HuH-7 (cell line): Measurements from ENCODE around the gene NUTM2F.
A peak's percentile ranks its signal among the peaks of the same experiment; 100 is the strongest.
"Not testable (repeated sequence)": the region's sequence is repeated elsewhere in the genome, so short reads cannot be mapped to it uniquely, and the experiment has no call there.

Experiments
- DNase-seq: peaks from one replicate; pipeline ENCODE4 v3.0.0; 2011; ENCODE audit warnings: low spot score

Gene NUTM2F

DNA sequence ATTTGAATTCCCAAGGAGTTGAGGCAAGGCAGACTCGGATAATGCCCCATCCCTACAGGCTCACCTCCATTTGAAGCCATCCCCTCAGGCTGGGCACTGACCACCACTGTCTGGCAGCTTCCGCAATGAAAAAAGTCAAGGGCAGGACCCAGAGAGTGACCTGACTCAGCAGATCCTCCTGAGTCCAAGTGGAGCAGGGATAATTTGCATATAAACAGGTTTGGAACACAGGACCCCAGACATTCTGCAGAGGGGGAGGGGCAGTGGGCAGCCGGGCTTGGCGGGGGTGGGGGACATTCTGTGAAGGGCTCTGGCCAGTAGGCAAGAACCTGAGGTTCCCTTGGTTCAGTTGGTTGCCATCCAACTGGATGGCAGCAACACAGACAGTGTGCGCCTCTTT is at the start of gene NUTM2F:
NUTM2F (minus strand) TSS at position 101 of the 400 bp plus-strand sequence; CDS start at position 80, 21 bp downstream.
- not testable (repeated sequence) for DNase-seq

DNA sequence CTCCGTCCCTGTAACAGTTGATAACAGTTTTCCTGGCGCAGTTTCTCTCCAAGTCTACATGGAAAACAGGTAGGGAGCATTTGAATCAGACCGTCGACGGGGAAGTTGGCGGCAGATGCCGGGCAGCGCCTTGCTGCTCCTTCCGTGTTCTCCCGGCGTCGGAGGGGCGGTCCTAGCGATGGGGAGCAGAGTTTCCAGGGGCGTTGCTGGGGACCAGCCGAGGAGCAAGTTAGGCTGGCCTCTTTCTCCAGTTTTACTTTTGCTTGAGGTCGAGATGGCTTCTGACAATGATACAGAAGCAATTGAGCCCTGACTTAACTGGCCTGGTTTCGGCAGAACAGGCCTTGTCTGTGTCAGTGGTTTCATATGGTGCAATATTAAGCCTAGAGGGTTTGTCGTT is 46.8 kb upstream of the NUTM2F start:
- DNase-seq: not testable (repeated sequence)

GRCh38 chr9:94374176-94375056 is 46.0 kb upstream of the NUTM2F start:
- DNase-seq: peak; percentile 67

DNA sequence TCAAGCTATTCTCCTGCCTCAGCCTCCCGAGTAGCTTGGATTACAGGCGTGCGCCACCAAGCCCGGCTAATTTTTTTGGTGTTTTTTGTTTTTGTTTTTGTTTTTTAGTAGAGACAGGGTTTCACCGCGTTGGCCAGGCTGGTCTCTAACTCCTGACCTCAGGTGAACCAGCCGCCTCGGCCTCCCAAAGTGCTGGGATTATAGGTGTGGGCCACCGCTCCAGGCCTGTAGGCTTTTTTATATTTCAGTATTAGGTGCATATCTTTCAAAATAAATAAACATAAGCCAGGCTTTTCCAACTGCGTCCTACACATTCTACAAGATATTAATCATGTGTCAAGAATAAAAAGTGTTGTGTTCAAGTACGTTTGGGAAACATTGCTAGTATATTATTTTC is 45.3 kb upstream of the NUTM2F start:
- not testable (repeated sequence) for DNase-seq

DNA sequence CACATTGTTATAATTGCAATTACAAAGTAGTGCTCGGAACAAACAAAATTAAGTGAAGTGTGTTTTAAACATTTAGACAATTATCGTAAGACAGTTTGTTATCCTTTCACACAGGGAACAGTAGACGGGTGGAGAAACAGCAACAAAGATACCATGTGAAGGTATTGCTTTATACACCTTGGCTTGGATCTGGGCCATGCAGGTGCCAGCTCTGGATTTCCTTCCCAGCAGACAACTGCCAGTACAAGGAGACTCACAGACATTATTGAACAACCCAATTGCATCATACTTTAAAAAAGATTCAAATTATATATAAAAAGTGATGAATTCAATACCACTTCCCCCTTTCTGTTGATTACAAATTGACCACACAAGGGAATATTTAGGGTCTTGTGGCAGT is 41.8 kb upstream of the NUTM2F start:
- not testable (repeated sequence) for DNase-seq

GRCh38 chr9:94364093-94364614 is 35.7 kb upstream of the NUTM2F start:
- not testable (repeated sequence) for DNase-seq

DNA sequence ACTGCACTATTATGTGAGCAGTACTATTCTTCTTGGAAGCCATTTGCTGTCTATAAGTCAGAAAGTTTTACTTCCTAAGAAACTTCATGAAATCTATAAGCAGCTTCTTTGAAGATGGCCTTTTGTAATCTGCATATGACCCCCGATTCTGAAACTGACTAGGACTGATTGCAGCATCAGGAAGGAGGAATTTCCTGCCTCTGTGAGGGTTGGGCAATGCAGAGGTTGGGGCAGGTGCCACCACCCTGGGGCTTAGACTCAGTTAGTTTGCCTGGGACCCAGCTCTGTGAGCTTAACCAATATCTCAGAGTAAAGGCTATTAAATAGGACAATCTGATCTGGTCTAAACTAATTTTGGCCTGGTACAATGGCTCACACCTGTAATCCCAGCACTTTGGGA is 28.7 kb upstream of the NUTM2F start:
- DNase-seq: not testable (repeated sequence)

DNA sequence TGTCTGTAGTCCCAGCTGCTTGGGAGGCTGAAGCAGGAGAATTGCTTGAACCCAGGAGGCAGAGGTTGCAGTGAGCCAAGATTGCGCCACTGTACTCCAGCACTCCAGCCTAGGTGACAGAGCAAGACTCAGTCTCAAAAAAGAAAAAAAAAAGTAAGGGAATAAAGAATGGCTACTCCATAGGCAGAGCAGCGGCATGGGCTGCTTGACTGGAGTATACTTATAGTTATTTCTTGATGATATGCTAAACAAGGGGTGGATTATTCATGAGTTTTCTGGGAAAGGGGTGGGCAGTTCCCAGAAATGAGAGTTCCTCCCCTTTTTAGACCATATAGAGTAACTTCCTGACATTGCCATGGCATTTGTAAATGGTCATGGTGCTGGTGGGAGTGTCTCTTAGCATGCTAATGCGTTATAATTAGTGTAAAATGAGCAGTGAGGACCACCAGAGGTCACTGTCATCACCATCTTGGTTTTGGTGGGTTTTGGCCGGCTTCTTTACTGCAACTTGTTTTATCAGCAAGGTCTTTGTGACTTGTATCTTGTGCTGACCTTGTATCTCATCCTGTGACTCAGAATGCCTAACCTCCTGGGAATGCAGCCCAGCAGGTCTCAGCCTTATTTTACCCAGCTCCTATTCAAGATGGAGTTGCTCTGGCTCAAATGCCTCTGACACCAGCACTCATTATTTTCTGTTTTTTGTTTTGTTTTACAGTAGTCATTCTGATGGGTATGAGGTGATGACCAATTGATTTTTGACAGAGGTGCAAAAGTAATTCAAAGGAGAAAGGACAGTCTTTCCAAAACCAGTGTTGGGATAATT is 23.7 kb upstream of the NUTM2F start:
- DNase-seq: not testable (repeated sequence)

- DNase-seq: not testable (repeated sequence)
Observed at GRCh38 chr9:94348754-94349153, 20.3 kb upstream of the NUTM2F start.

- DNase-seq: not testable (repeated sequence)
Observed at GRCh38 chr9:94347451-94347850, 19.0 kb upstream of the NUTM2F start.

DNA sequence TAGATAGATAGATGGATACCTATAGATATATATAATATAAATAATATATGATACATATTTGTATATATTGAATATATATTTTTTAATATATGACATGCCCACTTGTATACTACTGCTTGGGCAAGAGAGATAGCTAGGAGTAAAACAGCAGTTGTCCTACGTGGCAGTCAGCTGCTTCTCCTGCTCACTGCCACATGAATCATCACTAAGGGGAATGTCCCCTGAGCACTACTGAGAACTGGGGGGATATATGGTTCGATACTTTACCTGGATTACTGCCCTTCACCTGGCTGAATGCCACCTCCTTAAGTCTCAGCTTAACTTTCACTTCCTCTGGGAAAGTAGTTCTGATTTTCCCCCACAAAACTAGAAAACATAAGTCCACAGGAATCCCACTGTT is 13.3 kb upstream of the NUTM2F start:
- not testable (repeated sequence) for DNase-seq

- DNase-seq: not testable (repeated sequence)
Observed at GRCh38 chr9:94340750-94341149, 12.3 kb upstream of the NUTM2F start.

DNA sequence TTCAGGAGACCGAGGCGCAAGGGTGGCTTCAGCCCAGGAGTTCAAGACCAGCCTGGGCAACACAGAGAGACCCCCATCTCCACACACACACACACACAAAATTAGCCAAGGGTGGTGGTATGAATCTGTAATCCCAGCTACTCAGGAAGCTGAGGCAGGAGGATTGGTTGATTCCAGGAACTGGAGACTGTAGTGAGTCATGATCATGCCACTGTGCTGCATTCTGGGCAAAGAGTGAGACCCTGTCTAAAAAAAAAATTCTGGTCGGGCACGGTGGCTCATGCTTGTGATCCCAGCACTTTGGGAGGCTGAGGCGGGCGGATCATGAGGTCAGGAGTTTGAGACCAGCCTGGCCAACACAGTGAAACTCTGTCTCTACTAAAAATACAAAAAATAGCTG is 11.2 kb upstream of the NUTM2F start:
- not testable (repeated sequence) for DNase-seq

DNA sequence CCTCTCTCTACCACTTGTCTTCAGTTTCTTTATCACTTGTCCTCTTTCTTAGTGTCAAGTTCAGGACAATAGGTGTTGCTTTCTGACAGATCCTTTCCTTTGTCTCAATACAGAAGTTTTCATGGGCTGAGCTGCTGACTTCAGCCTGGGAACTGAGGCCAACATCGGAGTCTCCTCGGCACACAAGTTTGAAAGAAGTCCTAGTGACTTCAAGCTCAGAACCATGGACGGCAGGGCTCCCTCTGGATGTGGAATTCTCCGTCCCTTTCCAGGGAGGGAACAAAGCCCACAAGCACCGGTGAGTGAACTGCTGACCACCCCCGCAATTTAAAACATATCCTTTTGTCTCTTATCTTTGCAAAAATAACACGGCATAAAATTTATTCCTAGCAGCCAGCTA is 10.3 kb upstream of the NUTM2F start:
- not testable (repeated sequence) for DNase-seq

DNA sequence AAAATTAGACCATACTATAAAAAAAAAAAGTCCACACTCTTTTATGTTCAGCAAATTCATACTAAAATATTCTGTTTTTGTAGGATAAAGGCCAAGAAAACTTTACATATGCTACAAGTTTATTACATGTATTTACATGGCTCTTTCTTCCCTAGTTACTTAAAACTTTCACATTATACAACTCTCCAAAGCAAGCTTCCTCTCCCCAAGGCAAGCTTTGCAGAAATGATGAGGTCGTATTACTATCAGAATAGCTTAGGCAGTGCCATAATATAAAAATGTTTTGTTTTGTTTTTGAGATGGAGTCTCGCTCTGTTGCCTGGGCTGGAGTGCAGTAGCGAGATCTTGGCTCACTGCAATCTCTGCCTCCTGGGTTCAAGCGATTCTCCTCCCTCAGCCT is 8.0 kb upstream of the NUTM2F start:
- DNase-seq: not testable (repeated sequence)

- not testable (repeated sequence) for DNase-seq
Observed at GRCh38 chr9:94325583-94325982, 2.9 kb downstream of the NUTM2F start.

GRCh38 chr9:94323153-94323798 is 5.2 kb downstream of the NUTM2F start:
- not testable (repeated sequence) for DNase-seq

- not testable (repeated sequence) for DNase-seq
Observed at GRCh38 chr9:94322342-94322940, 6.0 kb downstream of the NUTM2F start.

GRCh38 chr9:94317949-94318657 is 10.3 kb downstream of the NUTM2F start:
- not testable (repeated sequence) for DNase-seq

DNA sequence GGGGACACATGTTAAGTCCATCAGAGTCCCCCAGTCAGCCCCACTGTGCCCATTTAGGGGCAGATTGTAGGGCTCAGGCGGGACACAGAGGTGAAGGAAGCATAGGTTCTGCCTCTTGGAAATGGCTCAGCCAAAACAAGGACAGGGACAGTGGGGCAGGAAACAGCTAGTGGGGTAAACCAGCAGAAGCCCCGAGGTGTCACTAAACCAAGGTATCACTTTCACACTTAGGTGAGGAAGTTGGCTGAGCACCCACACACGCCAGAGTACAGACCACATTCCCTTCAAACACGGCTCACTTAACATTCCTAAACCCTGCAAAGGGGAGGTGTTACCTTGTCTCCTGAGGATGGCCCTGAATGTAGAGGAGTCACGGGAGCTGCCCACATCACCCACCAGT is 12.2 kb downstream of the NUTM2F start:
- DNase-seq: not testable (repeated sequence)
